Brain microvascular endothelial cell (primary cell): ENCODE data around the gene PLCB1.
"Not testable (repeated sequence)": the region's sequence is repeated elsewhere in the genome, so short reads cannot be mapped to it uniquely, and the experiment has no call there.

Experiments used
- DNase-seq: peaks from one replicate; pipeline ENCODE4 v3.0.0-alpha.2; 2020
- H3K27ac ChIP-seq: fragments of 250-450 bp; sonication (Bioruptor Pico); 2 replicates; pipeline ENCODE4 v1.5.1; 2020; ENCODE audit warnings: mild to moderate bottlenecking, moderate library complexity
- H3K27me3 ChIP-seq: fragments of 250-450 bp; sonication (Bioruptor Pico); replicated peaks from 2 replicates; pipeline ENCODE4 v1.5.1; 2020; ENCODE audit warnings: mild to moderate bottlenecking
- H3K36me3 ChIP-seq: fragments of 250-450 bp; sonication (Bioruptor Pico); replicated peaks from 2 replicates; pipeline ENCODE4 v1.5.1; 2020; ENCODE audit warnings: mild to moderate bottlenecking
- H3K4me3 ChIP-seq: 2 replicates; pipeline ENCODE4 v1.5.1; 2011; ENCODE audit warnings: low read depth, mild to moderate bottlenecking, control low read depth, low read length, moderate library complexity
- CTCF ChIP-seq: IDR thresholded peaks from 2 replicates; pipeline ENCODE4 v1.5.1; 2011; ENCODE audit warnings: low read depth, mild to moderate bottlenecking, moderate library complexity, low read length, control low read depth, inconsistent platforms; ENCODE audit errors: missing control alignments
- in situ Hi-C: cut with HindIII; loops from 2 replicates; pipeline ENCODE4 v1.10.0; 2017; ENCODE audit warnings: low sequenced_read_pairs, low pct_ligation_motif_present

Gene PLCB1

GRCh38 chr20:8587251-8587650 lies 455.2 kb downstream of the PLCB1 start:
- Histone ChIP-seq H3K4me3 (no peak overlapping the region), H3K36me3 (no peaks in the 10 kb centered on the region), H3K27me3 (no peaks in the 10 kb centered on the region), H3K27ac (no peak overlapping the region)
- DNase-seq: peak; percentile 22
- TF ChIP-seq CTCF: no peak
- in situ Hi-C loops: no loop called here

GRCh38 chr20:8587810-8588209 lies 455.7 kb downstream of the PLCB1 start:
- H3K27ac ChIP-seq: no peak overlapping the region
- no peak overlapping the region for H3K4me3 ChIP-seq
- no peaks in the 10 kb centered on the region for H3K27me3 ChIP-seq
- no peak for TF ChIP-seq CTCF
- no peaks in the 10 kb centered on the region for H3K36me3 ChIP-seq
- DNase-seq: no peak
- in situ Hi-C loops: no loop called here

GRCh38 chr20:8589956-8590355 lies 457.9 kb downstream of the PLCB1 start:
- Histone ChIP-seq H3K36me3 (no peaks in the 10 kb centered on the region), H3K27ac (no peak overlapping the region), H3K27me3 (no peaks in the 10 kb centered on the region), H3K4me3 (no peak overlapping the region)
- TF ChIP-seq CTCF: no peak
- in situ Hi-C loops: no loop called here
- DNase-seq: peak; percentile 12

GRCh38 chr20:8600910-8601541 lies 469.0 kb downstream of the PLCB1 start:
- H3K4me3 ChIP-seq, H3K27ac ChIP-seq, DNase-seq, H3K36me3 ChIP-seq, in situ Hi-C loops, H3K27me3 ChIP-seq: not testable (repeated sequence)

GRCh38 chr20:8601542-8601912 lies 469.5 kb downstream of the PLCB1 start:
- no peak overlapping the region for H3K4me3 ChIP-seq
- DNase-seq: no peak
- H3K27ac ChIP-seq: no peak overlapping the region
- H3K36me3 ChIP-seq: no peaks in the 10 kb centered on the region
- in situ Hi-C loops: no loop called here
- no peaks in the 10 kb centered on the region for H3K27me3 ChIP-seq
- TF ChIP-seq CTCF: no peak

- in situ Hi-C loops: no loop called here
- H3K27ac ChIP-seq: no peak overlapping the region
- H3K4me3 ChIP-seq: no peak overlapping the region
- no peaks in the 10 kb centered on the region for H3K36me3 ChIP-seq
- H3K27me3 ChIP-seq: no peaks in the 10 kb centered on the region
- no peak for TF ChIP-seq CTCF
- no peak for DNase-seq
Measured at GRCh38 chr20:8602389-8603116, 470.5 kb downstream of the PLCB1 start.
